ENCODE data around the gene YKT6.
"Not testable (repeated sequence)": the region's sequence is repeated elsewhere in the genome, so short reads cannot be mapped to it uniquely, and the experiment has no call there.

Gene YKT6

DNA sequence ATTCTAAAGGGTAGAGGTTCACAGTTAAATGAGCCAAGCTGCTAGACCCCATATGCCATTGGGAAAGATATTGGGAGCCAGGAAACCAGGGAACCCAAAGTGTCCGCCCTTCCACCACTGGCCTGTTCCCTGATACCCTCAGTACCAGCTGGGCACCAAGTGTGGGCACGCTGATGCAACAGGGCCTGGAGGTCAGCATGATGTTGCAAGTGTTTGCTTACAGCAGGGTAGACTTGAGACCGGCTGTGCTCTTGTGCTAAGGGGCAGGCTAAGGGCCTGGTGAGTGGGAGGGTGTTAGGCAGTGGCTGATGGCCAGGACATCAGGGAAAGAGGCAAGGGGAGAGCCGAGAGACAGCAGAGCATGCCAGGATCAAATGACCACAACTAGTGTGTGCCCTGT, 38.6 kb upstream of the YKT6 start:
- DNase-seq (ENCODE audit: insufficient read length, low spot score) (no peak), FAIRE-seq (no peak)
- no peak for TF ChIP-seq CTCF (IDR thresholded peaks at IDR 0.05; ENCODE audit: insufficient read depth, missing control alignments)

DNA sequence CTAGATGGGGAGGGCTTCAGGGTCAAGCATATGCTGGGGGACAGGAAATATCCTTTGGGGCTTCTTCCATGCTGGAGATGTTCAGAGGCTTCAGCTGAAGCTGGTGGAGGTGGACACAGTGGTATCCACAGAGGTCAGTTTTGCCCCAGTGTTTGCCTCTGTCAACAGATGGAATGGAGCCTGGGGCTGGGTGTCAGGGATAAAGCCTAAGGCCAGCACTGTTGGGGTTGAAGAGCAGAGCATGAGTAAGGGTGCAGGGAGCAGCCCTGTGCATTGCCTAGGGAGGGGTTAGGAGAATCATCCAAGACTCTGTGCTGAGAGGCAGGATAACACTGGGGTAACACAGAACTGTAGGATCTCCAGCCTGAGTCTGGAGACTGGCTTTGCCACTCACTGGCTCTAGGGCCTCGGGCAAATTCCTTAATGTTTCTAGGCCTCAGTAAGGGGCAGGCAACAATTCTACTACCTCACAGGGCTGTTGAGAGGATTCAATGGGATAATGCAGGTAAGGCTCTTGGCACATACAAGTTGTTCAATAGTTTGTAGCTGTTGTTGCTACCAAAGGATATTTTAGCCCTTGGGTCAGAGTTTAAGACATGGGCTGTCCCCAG, 37.9 kb upstream of the YKT6 start:
- DNase-seq (ENCODE audit: insufficient read length, low spot score): no peak
- no peak for TF ChIP-seq CTCF (IDR thresholded peaks at IDR 0.05; ENCODE audit: insufficient read depth, missing control alignments)
- no peak for FAIRE-seq

DNA sequence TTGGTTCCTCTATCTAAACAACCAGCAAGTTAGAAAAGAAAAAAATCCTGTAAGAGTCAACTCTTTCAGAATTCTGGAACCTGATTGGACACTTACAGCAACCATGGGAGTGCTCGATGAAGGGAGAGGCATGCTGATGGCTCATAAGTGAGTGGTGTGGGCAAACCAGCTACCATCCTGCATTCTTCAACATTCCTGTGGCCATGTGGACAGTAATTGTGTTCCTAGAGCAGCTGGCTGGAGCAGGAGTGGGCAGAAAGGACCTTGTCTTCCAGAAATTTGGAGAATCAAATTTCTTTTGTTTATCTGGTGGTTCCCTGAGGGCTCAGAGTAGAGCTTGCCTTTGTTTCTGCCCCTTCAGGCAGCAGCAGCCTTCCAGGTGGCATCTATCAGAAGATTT, 37.2 kb upstream of the YKT6 start:
- DNase-seq (ENCODE audit: insufficient read length, low spot score): no peak
- no peak for TF ChIP-seq CTCF (IDR thresholded peaks at IDR 0.05; ENCODE audit: insufficient read depth, missing control alignments)
- no peak for FAIRE-seq

DNA sequence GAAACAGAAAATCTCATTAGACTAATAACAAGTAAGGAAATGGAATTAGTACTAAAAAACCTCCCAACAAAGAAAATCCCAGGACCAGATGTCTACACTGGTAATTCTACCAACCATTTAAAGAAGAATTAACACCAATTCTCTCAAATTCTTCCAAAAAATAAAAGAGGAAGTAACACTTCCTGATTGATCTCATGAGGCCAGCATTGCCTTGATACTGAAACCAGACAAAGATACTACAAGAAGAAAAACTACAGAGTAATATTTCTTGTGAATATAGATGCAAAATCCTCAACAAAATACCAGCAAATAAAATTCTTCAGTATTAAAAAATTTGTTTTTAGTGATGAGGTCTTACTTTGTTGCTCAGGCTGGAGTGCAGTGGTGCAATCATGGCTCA, 32.9 kb upstream of the YKT6 start:
- TF ChIP-seq CTCF (IDR thresholded peaks at IDR 0.05; ENCODE audit: insufficient read depth, missing control alignments): no peak
- no peak for DNase-seq (ENCODE audit: insufficient read length, low spot score)
- FAIRE-seq: no peak

- not testable (repeated sequence) for DNase-seq (ENCODE audit: insufficient read length, low spot score)
These were observed 28.9 kb upstream of the YKT6 start for GRCh38 chr7:44171901-44172300.

DNA sequence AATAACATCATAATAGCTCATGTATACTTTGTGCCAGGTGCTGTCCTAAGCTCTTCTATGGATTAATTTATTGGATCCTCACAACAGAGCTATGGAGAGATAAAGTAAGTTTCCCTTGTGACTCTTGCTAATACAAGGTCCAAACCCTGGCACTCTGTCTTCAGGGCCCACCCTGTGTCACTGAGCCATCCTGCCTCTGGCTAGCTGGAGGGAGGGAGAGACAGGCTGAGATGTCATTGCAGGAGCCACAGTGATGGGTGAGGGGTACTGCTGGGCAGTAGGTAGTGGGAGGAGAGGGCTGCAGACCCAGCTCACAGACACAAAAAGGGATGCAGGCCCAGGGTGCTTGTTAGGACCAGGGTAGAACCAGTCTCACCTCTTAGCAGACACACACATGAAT, 28.4 kb upstream of the YKT6 start:
- DNase-seq (ENCODE audit: insufficient read length, low spot score): no peak
- no peak for TF ChIP-seq CTCF (IDR thresholded peaks at IDR 0.05; ENCODE audit: insufficient read depth, missing control alignments)
- FAIRE-seq: no peak

More at GRCh38 chr7:44171901-44172300, 28.9 kb upstream of the YKT6 start:
- not testable (repeated sequence) for FAIRE-seq

- DNase-seq (ENCODE audit: insufficient read length, low spot score): no peak
- no peak for FAIRE-seq
- no peak for TF ChIP-seq CTCF (IDR thresholded peaks at IDR 0.05; ENCODE audit: insufficient read depth, missing control alignments)
These were observed 27.9 kb upstream of the YKT6 start for GRCh38 chr7:44172803-44173424.

All from D721Med (cell line).